ENCODE results near the gene HIGD1B. TPM values are rescaled to one million over a fixed set of nuclear protein-coding genes. Genes with fewer than 3 reads are reported as not detected.

Gene HIGD1B
- total RNA-seq, 2 experiments from 2014 or later: not detected

- Mint-ChIP-seq H3K36me3 (ENCODE audit: low read depth) (peaks cover 39% of the 10 kb centered on the region), H3K4me1 (no peaks in the 10 kb centered on the region), H3K9me3 (no peaks in the 10 kb centered on the region), H3K27ac (no peak overlapping the region), H3K4me3 (no peak overlapping the region), H3K27me3 (no peaks in the 10 kb centered on the region)
- ChIA-PET CTCF (interaction anchor here (1.0 to 4.2 kb wide), 5 partner anchors 9 to 94 kb away, joined by 3 to 23 read pairs (median 4); no protein-coding TSS in a partner anchor), POLR2A (interaction anchor here (0.7 kb wide), 1 partner anchor 91 kb away, joined by 3 read pairs; no protein-coding TSS in a partner anchor)
- no peak for DNase-seq
Observed at GRCh38 chr17:44865931-44866330, 18.2 kb downstream of the HIGD1B start.

- ChIA-PET CTCF (interaction anchor here (0.6 to 2.7 kb wide), 7 partner anchors 11 to 658 kb away, joined by 3 to 14 read pairs (median 4); no protein-coding TSS in a partner anchor), POLR2A (no interaction called here)
- Mint-ChIP-seq H3K27ac (no peak overlapping the region), H3K9me3 (no peaks in the 10 kb centered on the region), H3K27me3 (no peaks in the 10 kb centered on the region), H3K4me3 (no peak overlapping the region), H3K4me1 (no peaks in the 10 kb centered on the region), H3K36me3 (ENCODE audit: low read depth) (peaks cover 41% of the 10 kb centered on the region)
- no peak for DNase-seq
Observed at GRCh38 chr17:44867841-44868240, 20.2 kb downstream of the HIGD1B start.

GRCh38 chr17:44871556-44871955, 23.9 kb downstream of the HIGD1B start:
- H3K27me3 Mint-ChIP-seq: no peaks in the 10 kb centered on the region
- H3K36me3 Mint-ChIP-seq (ENCODE audit: low read depth): peaks cover 36% of the 10 kb centered on the region
- H3K4me1 Mint-ChIP-seq: no peaks in the 10 kb centered on the region
- no peak overlapping the region for H3K27ac Mint-ChIP-seq
- no peaks in the 10 kb centered on the region for H3K9me3 Mint-ChIP-seq
- CTCF ChIA-PET: interaction anchor here (0.7 kb wide), 1 partner anchor 311 kb away, joined by 4 read pairs; no protein-coding TSS in a partner anchor
- no peak overlapping the region for H3K4me3 Mint-ChIP-seq
- POLR2A ChIA-PET: no interaction called here
- no peak for DNase-seq

GRCh38 chr17:44872131-44872768, 24.6 kb downstream of the HIGD1B start:
- H3K4me3 Mint-ChIP-seq: no peak overlapping the region
- ChIA-PET CTCF (interaction anchor here (0.6 kb wide), 1 partner anchor 12 kb away, joined by 3 read pairs; no protein-coding TSS in a partner anchor), POLR2A (no interaction called here)
- H3K9me3 Mint-ChIP-seq: no peaks in the 10 kb centered on the region
- no peak overlapping the region for H3K27ac Mint-ChIP-seq
- DNase-seq: no peak
- no peaks in the 10 kb centered on the region for H3K27me3 Mint-ChIP-seq
- no peaks in the 10 kb centered on the region for H3K4me1 Mint-ChIP-seq
- peaks cover 38% of the 10 kb centered on the region for H3K36me3 Mint-ChIP-seq (ENCODE audit: low read depth)

GRCh38 chr17:44875761-44876160, 28.1 kb downstream of the HIGD1B start:
- no peak for DNase-seq
- POLR2A ChIA-PET: no interaction called here

GRCh38 chr17:44877121-44877520, 29.4 kb downstream of the HIGD1B start:
- Mint-ChIP-seq H3K4me3 (no peak overlapping the region), H3K36me3 (ENCODE audit: low read depth) (peaks cover 36% of the 10 kb centered on the region), H3K27ac (no peak overlapping the region), H3K9me3 (no peaks in the 10 kb centered on the region), H3K27me3 (no peaks in the 10 kb centered on the region), H3K4me1 (no peaks in the 10 kb centered on the region)
- POLR2A ChIA-PET: no interaction called here
- CTCF ChIA-PET: interaction anchor here (0.6 to 2.7 kb wide), 4 partner anchors 14 to 527 kb away, joined by 3 to 11 read pairs (median 4); no protein-coding TSS in a partner anchor
- no peak for DNase-seq

More at GRCh38 chr17:44875761-44876160, 28.1 kb downstream of the HIGD1B start:
- H3K36me3 Mint-ChIP-seq (ENCODE audit: low read depth): peaks cover 42% of the 10 kb centered on the region
- H3K4me1 Mint-ChIP-seq: no peaks in the 10 kb centered on the region
- no peaks in the 10 kb centered on the region for H3K27me3 Mint-ChIP-seq
- H3K9me3 Mint-ChIP-seq: no peaks in the 10 kb centered on the region
- CTCF ChIA-PET: interaction anchor here (2.7 kb wide), 1 partner anchor 96 kb away, joined by 11 read pairs; no protein-coding TSS in a partner anchor
- H3K27ac Mint-ChIP-seq: no peak overlapping the region
- no peak overlapping the region for H3K4me3 Mint-ChIP-seq

GRCh38 chr17:44878627-44879221, 31.0 kb downstream of the HIGD1B start:
- H3K4me1 Mint-ChIP-seq: no peaks in the 10 kb centered on the region
- H3K27me3 Mint-ChIP-seq: no peaks in the 10 kb centered on the region
- POLR2A ChIA-PET: no interaction called here
- H3K4me3 Mint-ChIP-seq: no peak overlapping the region
- no peak overlapping the region for H3K27ac Mint-ChIP-seq
- peaks cover 39% of the 10 kb centered on the region for H3K36me3 Mint-ChIP-seq (ENCODE audit: low read depth)
- H3K9me3 Mint-ChIP-seq: no peaks in the 10 kb centered on the region
- peak; percentile 55 for DNase-seq
- CTCF ChIA-PET: interaction anchor here (0.6 to 1.7 kb wide), 6 partner anchors 11 to 257 kb away, joined by 3 to 10 read pairs (median 4); partner anchors contain the start of gene ACBD4

- H3K36me3 Mint-ChIP-seq (ENCODE audit: low read depth): peaks cover 42% of the 10 kb centered on the region
- CTCF ChIA-PET: interaction anchor here (0.8 to 1.7 kb wide), 5 partner anchors 11 to 256 kb away, joined by 3 to 10 read pairs (median 4); partner anchors contain the start of gene ACBD4
- no peak for DNase-seq
- no peaks in the 10 kb centered on the region for H3K27me3 Mint-ChIP-seq
- no peak overlapping the region for H3K27ac Mint-ChIP-seq
- no peak overlapping the region for H3K4me3 Mint-ChIP-seq
- no peaks in the 10 kb centered on the region for H3K4me1 Mint-ChIP-seq
- no peaks in the 10 kb centered on the region for H3K9me3 Mint-ChIP-seq
- POLR2A ChIA-PET: no interaction called here
Observed at GRCh38 chr17:44879376-44879775, 31.7 kb downstream of the HIGD1B start.

- CTCF ChIA-PET: interaction anchor here (0.8 to 1.6 kb wide), 4 partner anchors 12 to 255 kb away, joined by 3 to 5 read pairs (median 4); partner anchors contain the start of gene ACBD4
- H3K9me3 Mint-ChIP-seq: no peaks in the 10 kb centered on the region
- no peaks in the 10 kb centered on the region for H3K4me1 Mint-ChIP-seq
- H3K27me3 Mint-ChIP-seq: no peaks in the 10 kb centered on the region
- no peak for DNase-seq
- peaks cover 48% of the 10 kb centered on the region for H3K36me3 Mint-ChIP-seq (ENCODE audit: low read depth)
- no peak overlapping the region for H3K27ac Mint-ChIP-seq
- no peak overlapping the region for H3K4me3 Mint-ChIP-seq
- POLR2A ChIA-PET: no interaction called here
Observed at GRCh38 chr17:44880062-44880461, 32.4 kb downstream of the HIGD1B start.

- Mint-ChIP-seq H3K4me1 (no peaks in the 10 kb centered on the region), H3K36me3 (ENCODE audit: low read depth) (peaks cover 46% of the 10 kb centered on the region), H3K27ac (no peak overlapping the region), H3K9me3 (no peaks in the 10 kb centered on the region), H3K27me3 (no peaks in the 10 kb centered on the region), H3K4me3 (no peak overlapping the region)
- DNase-seq: no peak
- CTCF ChIA-PET: interaction anchor here (0.9 to 2.3 kb wide), 6 partner anchors 8 to 210 kb away, joined by 3 to 9 read pairs (median 4); no protein-coding TSS in a partner anchor
- POLR2A ChIA-PET: interaction anchor here (0.6 kb wide), 1 partner anchor 117 kb away, joined by 3 read pairs; no protein-coding TSS in a partner anchor
Observed at GRCh38 chr17:44881145-44881544, 33.5 kb downstream of the HIGD1B start.

GRCh38 chr17:44884941-44885340, 37.3 kb downstream of the HIGD1B start:
- Mint-ChIP-seq H3K9me3 (no peaks in the 10 kb centered on the region), H3K27me3 (no peaks in the 10 kb centered on the region), H3K36me3 (ENCODE audit: low read depth) (peaks cover 36% of the 10 kb centered on the region), H3K27ac (no peak overlapping the region), H3K4me3 (no peak overlapping the region), H3K4me1 (peaks cover 9% of the 10 kb centered on the region)
- ChIA-PET CTCF (interaction anchor here (0.7 to 2.6 kb wide), 8 partner anchors 9 to 106 kb away, joined by 3 to 9 read pairs (median 3); partner anchors contain the start of gene EFTUD2), POLR2A (no interaction called here)
- no peak for DNase-seq

GRCh38 chr17:44887016-44887415, 39.3 kb downstream of the HIGD1B start:
- peaks cover 13% of the 10 kb centered on the region for H3K4me1 Mint-ChIP-seq
- ChIA-PET POLR2A (no interaction called here), CTCF (interaction anchor here (0.6 kb wide), 2 partner anchors 248 to 288 kb away, joined by 3 read pairs; partner anchors contain the start of gene ACBD4)
- no peaks in the 10 kb centered on the region for H3K27me3 Mint-ChIP-seq
- DNase-seq: no peak
- H3K4me3 Mint-ChIP-seq: no peak overlapping the region
- no peak overlapping the region for H3K27ac Mint-ChIP-seq
- no peaks in the 10 kb centered on the region for H3K9me3 Mint-ChIP-seq
- peaks cover 35% of the 10 kb centered on the region for H3K36me3 Mint-ChIP-seq (ENCODE audit: low read depth)
